GM23338 (cell line): ENCODE measurements around the gene TLCD3A. TPM values are rescaled to one million over a fixed set of nuclear protein-coding genes. Genes with fewer than 3 reads are reported as not detected.

Experiments
- ATAC-seq: fragments of 200-7000 bp; cut with Tn5 transposase; 3 replicates; pipeline ENCODE4 v1.9.1; 2020
- DNase-seq: peaks from one replicate; pipeline ENCODE4 v3.0.0-alpha.2; 2015; ENCODE audit warnings: low spot score
- H2AFZ ChIP-seq: fragments of 200-600 bp; sonication (generic); 2 replicates; pipeline ENCODE4 v1.8.0; 2016; ENCODE audit warnings: antibody characterized with exemption, mild to moderate bottlenecking, moderate library complexity
- H3F3A ChIP-seq: fragments of 200-600 bp; sonication (generic); replicated peaks from 2 replicates; pipeline ENCODE4 v1.8.0; 2017; ENCODE audit warnings: antibody characterized with exemption, mixed run types, low read depth
- H3K27ac ChIP-seq: fragments of 200-600 bp; sonication (generic); 2 replicates; pipeline ENCODE4 v1.6.1; 2016; ENCODE audit warnings: low read depth
- H3K27me3 ChIP-seq: fragments of 200-600 bp; sonication (generic); 2 replicates; pipeline ENCODE4 v1.8.0; 2016; ENCODE audit warnings: mild to moderate bottlenecking, mixed run types, moderate library complexity; ENCODE audit not compliant: insufficient read depth
- H3K36me3 ChIP-seq: fragments of 200-600 bp; sonication (generic); 2 replicates; pipeline ENCODE4 v1.8.0; 2016; ENCODE audit warnings: mild to moderate bottlenecking; ENCODE audit not compliant: insufficient read depth
- H3K4me1 ChIP-seq: fragments of 200-600 bp; sonication (generic); 2 replicates; pipeline ENCODE4 v1.8.0; 2016; ENCODE audit warnings: mild to moderate bottlenecking, moderate library complexity; ENCODE audit not compliant: insufficient read depth
- H3K4me2 ChIP-seq: fragments of 200-600 bp; sonication (generic); 2 replicates; pipeline ENCODE4 v1.7.1; 2017; ENCODE audit warnings: mixed run types
- H3K4me3 ChIP-seq: fragments of 200-600 bp; sonication (generic); 2 replicates; pipeline ENCODE4 v1.6.1; 2016; ENCODE audit warnings: mixed run types
- H3K79me2 ChIP-seq: fragments of 200-600 bp; sonication (generic); replicated peaks from 2 replicates; pipeline ENCODE4 v1.8.0; 2017; ENCODE audit warnings: mild to moderate bottlenecking; ENCODE audit not compliant: insufficient read depth
- H3K9me2 ChIP-seq: fragments of 200-600 bp; sonication (generic); 2 replicates; pipeline ENCODE4 v1.8.0; 2017; ENCODE audit not compliant: insufficient read depth
- H4K20me1 ChIP-seq: fragments of 200-600 bp; sonication (generic); replicated peaks from 2 replicates; pipeline ENCODE4 v1.8.0; 2017; ENCODE audit warnings: mild to moderate bottlenecking; ENCODE audit not compliant: insufficient read depth
- H3K27ac Mint-ChIP-seq: 2 replicates; pipeline ENCODE4 v1.8.0; 2020; ENCODE audit warnings: inconsistent platforms, mild to moderate bottlenecking, moderate library complexity, mixed read lengths
- H3K27me3 Mint-ChIP-seq: 3 replicates; pipeline ENCODE4 v1.8.0; 2022; ENCODE audit warnings: low read depth, mild to moderate bottlenecking, moderate library complexity, mixed read lengths, inconsistent platforms; ENCODE audit not compliant: insufficient read depth, poor library complexity
- H3K36me3 Mint-ChIP-seq: 3 replicates; pipeline ENCODE4 v1.8.0; 2021; ENCODE audit warnings: low read depth, mild to moderate bottlenecking, inconsistent platforms, moderate library complexity, mixed read lengths
- H3K4me1 Mint-ChIP-seq: 3 replicates; pipeline ENCODE4 v1.8.0; 2020; ENCODE audit warnings: mild to moderate bottlenecking, inconsistent platforms, mixed read lengths
- H3K4me3 Mint-ChIP-seq: 3 replicates; pipeline ENCODE4 v1.8.0; 2021; ENCODE audit warnings: moderate library complexity, mild to moderate bottlenecking, inconsistent platforms, mixed read lengths
- H3K9me3 Mint-ChIP-seq: 3 replicates; pipeline ENCODE4 v1.8.0; 2020; ENCODE audit warnings: moderate library complexity, mild to moderate bottlenecking, inconsistent platforms, mixed read lengths
- CREB1 ChIP-seq: fragments of 250-450 bp; sonication (Bioruptor Pico); IDR thresholded peaks from 2 replicates; pipeline ENCODE4 v1.5.0; 2020; ENCODE audit warnings: low read depth, mild to moderate bottlenecking, moderate library complexity
- CTCF ChIP-seq, 2 experiments: fragments of 200-600 bp in 1 of 2; sonication (generic) in 1 of 2; conservative IDR thresholded peaks; 2 replicates each; pipeline versions ENCODE4 v1.5.1 to v1.6.1; 2016 to 2017; ENCODE audit warnings: antibody characterized with exemption in 2 of 2, low read depth in 2 of 2, mild to moderate bottlenecking in 2 of 2, moderate library complexity in 1 of 2
- ETS1 ChIP-seq: IDR thresholded peaks from 2 replicates; pipeline ENCODE4 v1.6.1; 2016; ENCODE audit warnings: antibody characterized with exemption
- POLR2AphosphoS5 ChIP-seq: IDR thresholded peaks from 2 replicates; pipeline ENCODE4 v1.6.1; 2016; ENCODE audit warnings: antibody characterized with exemption, low read depth
- STAT1 ChIP-seq: IDR thresholded peaks from one replicate; pipeline ENCODE4 v1.6.1; 2016; ENCODE audit warnings: antibody characterized with exemption; ENCODE audit not compliant: unreplicated experiment
- ZNF114 ChIP-seq: fragments of 250-450 bp; sonication (Bioruptor Pico); IDR thresholded peaks from 2 replicates; pipeline ENCODE4 v1.5.0; 2020; ENCODE audit warnings: mild to moderate bottlenecking, moderate library complexity
- ZNF331 ChIP-seq: fragments of 250-450 bp; sonication (Bioruptor Pico); IDR thresholded peaks from 2 replicates; pipeline ENCODE4 v1.5.0; 2020; ENCODE audit warnings: low read depth, mild to moderate bottlenecking, moderate library complexity
- polyA plus RNA-seq: library from polyadenylated mRNA; unstranded; fragments of >200 nt; fragmentation: Nextera tagmentation; extraction: Ambion mirVana; gene quantifications from 2 replicates; pipeline ENCODE4 v1.2.1, GENCODE V29; 2016
- total RNA-seq: library from RNA; depleted of rRNA; stranded (reverse); fragments of >200 nt; shearing (Covaris generic); gene quantifications from 2 replicates; pipeline ENCODE4 v1.2.3, GENCODE V29; 2014
- TF ChIP-seq, protein P1 (sequence below): fragments of 250-450 bp; sonication (Bioruptor Pico); IDR thresholded peaks from 2 replicates; pipeline ENCODE4 v1.5.0; 2020; ENCODE audit warnings: mild to moderate bottlenecking, moderate library complexity

TLCD3A gene
- total and polyA plus RNA-seq, 2 experiments from 2014 or later = 10.3 to 21.1 TPM

DNA sequence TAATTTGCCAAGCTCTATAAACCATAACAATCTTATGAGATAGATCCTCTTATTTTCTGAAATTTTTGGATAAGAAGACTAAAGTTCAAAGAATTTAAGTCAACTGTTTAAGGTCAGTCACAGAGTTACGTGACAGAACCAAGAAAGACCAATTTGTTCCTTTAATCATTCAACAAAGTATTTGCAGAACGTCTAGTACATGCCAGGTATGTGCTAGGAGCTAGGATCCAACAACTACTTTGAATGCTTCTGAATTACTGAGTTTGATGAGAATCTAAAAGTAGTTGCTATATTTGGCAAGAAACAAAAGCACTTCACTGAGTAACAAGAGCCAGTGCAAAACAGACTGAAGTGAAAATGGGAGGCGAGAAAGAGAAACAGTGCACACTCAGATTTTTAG lies 34.7 kb downstream of the TLCD3A start (continued):
- TF ChIP-seq, protein P1, sequence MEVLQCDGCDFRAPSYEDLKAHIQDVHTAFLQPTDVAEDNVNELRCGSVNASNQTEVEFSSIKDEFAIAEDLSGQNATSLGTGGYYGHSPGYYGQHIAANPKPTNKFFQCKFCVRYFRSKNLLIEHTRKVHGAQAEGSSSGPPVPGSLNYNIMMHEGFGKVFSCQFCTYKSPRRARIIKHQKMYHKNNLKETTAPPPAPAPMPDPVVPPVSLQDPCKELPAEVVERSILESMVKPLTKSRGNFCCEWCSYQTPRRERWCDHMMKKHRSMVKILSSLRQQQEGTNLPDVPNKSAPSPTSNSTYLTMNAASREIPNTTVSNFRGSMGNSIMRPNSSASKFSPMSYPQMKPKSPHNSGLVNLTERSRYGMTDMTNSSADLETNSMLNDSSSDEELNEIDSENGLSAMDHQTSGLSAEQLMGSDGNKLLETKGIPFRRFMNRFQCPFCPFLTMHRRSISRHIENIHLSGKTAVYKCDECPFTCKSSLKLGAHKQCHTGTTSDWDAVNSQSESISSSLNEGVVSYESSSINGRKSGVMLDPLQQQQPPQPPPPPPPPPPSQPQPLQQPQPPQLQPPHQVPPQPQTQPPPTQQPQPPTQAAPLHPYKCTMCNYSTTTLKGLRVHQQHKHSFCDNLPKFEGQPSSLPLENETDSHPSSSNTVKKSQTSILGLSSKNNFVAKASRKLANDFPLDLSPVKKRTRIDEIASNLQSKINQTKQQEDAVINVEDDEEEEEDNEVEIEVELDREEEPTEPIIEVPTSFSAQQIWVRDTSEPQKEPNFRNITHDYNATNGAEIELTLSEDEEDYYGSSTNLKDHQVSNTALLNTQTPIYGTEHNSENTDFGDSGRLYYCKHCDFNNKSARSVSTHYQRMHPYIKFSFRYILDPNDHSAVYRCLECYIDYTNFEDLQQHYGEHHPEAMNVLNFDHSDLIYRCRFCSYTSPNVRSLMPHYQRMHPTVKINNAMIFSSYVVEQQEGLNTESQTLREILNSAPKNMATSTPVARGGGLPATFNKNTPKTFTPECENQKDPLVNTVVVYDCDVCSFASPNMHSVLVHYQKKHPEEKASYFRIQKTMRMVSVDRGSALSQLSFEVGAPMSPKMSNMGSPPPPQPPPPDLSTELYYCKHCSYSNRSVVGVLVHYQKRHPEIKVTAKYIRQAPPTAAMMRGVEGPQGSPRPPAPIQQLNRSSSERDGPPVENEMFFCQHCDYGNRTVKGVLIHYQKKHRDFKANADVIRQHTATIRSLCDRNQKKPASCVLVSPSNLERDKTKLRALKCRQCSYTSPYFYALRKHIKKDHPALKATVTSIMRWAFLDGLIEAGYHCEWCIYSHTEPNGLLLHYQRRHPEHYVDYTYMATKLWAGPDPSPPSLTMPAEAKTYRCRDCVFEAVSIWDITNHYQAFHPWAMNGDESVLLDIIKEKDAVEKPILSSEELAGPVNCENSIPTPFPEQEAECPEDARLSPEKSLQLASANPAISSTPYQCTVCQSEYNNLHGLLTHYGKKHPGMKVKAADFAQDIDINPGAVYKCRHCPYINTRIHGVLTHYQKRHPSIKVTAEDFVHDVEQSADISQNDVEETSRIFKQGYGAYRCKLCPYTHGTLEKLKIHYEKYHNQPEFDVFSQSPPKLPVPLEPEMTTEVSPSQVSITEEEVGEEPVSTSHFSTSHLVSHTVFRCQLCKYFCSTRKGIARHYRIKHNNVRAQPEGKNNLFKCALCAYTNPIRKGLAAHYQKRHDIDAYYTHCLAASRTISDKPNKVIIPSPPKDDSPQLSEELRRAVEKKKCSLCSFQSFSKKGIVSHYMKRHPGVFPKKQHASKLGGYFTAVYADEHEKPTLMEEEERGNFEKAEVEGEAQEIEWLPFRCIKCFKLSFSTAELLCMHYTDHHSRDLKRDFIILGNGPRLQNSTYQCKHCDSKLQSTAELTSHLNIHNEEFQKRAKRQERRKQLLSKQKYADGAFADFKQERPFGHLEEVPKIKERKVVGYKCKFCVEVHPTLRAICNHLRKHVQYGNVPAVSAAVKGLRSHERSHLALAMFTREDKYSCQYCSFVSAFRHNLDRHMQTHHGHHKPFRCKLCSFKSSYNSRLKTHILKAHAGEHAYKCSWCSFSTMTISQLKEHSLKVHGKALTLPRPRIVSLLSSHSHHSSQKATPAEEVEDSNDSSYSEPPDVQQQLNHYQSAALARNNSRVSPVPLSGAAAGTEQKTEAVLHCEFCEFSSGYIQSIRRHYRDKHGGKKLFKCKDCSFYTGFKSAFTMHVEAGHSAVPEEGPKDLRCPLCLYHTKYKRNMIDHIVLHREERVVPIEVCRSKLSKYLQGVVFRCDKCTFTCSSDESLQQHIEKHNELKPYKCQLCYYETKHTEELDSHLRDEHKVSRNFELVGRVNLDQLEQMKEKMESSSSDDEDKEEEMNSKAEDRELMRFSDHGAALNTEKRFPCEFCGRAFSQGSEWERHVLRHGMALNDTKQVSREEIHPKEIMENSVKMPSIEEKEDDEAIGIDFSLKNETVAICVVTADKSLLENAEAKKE (CRISPR knock-in tag) = no peak
- TF ChIP-seq ETS1 (no peak), ZNF114 (no peak), STAT1 (no peak), POLR2AphosphoS5 (no peak), CTCF (conservative IDR thresholded peaks at IDR 0.05; ENCODE audit: low read depth in 2 of 2) (no peak), ZNF331 (CRISPR knock-in tag) (no peak)

DNA sequence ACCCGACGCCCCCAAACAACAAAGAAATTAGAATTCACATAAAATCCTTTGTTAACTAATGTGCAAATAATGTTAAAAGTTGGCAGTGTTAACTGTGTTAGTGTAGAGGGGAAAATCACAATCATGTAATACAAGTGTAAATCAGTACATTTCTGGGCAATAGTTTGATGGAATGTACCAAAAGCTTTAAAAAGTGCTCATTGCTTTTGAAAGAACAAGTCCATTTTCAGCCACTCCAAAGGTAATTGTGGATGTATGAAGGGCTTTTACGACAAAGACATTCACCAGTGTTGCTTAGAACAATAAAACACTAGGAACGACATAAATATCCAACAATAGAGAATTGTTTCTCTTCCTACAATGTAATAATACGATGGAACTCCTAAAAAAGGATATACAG lies 40.6 kb downstream of the TLCD3A start:
- no peak overlapping the region for H3K4me3 ChIP-seq
- H3K27me3 Mint-ChIP-seq = peaks cover 8% of the 10 kb centered on the region
- no peak overlapping the region for H3K27ac Mint-ChIP-seq
- DNase-seq = no peak
- no peak overlapping the region for H2AFZ ChIP-seq
- H4K20me1 ChIP-seq = peaks cover 7% of the 10 kb centered on the region
- no peak for ATAC-seq
- no peaks in the 10 kb centered on the region for H3K4me1 Mint-ChIP-seq
- H3F3A ChIP-seq = no peaks in the 10 kb centered on the region; the same call in 1 of the 2 replicates
- H3K36me3 Mint-ChIP-seq = peaks cover 83% of the 10 kb centered on the region
- no peak overlapping the region for H3K27ac ChIP-seq
- no peaks in the 10 kb centered on the region for H3K9me2 ChIP-seq
- no peaks in the 10 kb centered on the region for H3K4me1 ChIP-seq
- H3K4me3 Mint-ChIP-seq = no peak overlapping the region
- H3K4me2 ChIP-seq = no peak overlapping the region
- H3K9me3 Mint-ChIP-seq = no peaks in the 10 kb centered on the region
- peaks cover 45% of the 10 kb centered on the region for H3K36me3 ChIP-seq
- no peaks in the 10 kb centered on the region for H3K27me3 ChIP-seq
- H3K79me2 ChIP-seq = no peaks in the 10 kb centered on the region
- TF ChIP-seq, protein P1 (CRISPR knock-in tag) = no peak
- no peak for TF ChIP-seq CREB1 (CRISPR knock-in tag)
